ENCODE results near the gene GABRB1.

GABRB1 gene

GRCh38 chr4:47312170-47312569 lies 280.8 kb downstream of the GABRB1 start:
- no peak for DNase-seq
- Histone ChIP-seq H3K27ac (ENCODE audit: insufficient read depth, low read length, poor library complexity, severe bottlenecking) (no peak overlapping the region), H3K36me3 (ENCODE audit: control insufficient read depth, insufficient read depth, low read length) (no peaks in the 10 kb centered on the region), H3K27me3 (replicated peaks; ENCODE audit: control insufficient read depth, insufficient read depth, low read length, poor library complexity, severe bottlenecking) (no peaks in the 10 kb centered on the region), H3K4me1 (ENCODE audit: control insufficient read depth, insufficient read depth, low read length, poor library complexity, severe bottlenecking) (no peaks in the 10 kb centered on the region), H3K4me3 (ENCODE audit: insufficient read depth, low read depth, low read length, poor library complexity, severe bottlenecking) (no peak overlapping the region), H3K9me3 (ENCODE audit: control insufficient read depth, low read length) (no peaks in the 10 kb centered on the region)

- DNase-seq: no peak
- H3K9me3 ChIP-seq (ENCODE audit: control insufficient read depth, low read length): no peaks in the 10 kb centered on the region
- H3K4me3 ChIP-seq (ENCODE audit: insufficient read depth, low read depth, low read length, poor library complexity, severe bottlenecking): no peak overlapping the region
- no peaks in the 10 kb centered on the region for H3K36me3 ChIP-seq (ENCODE audit: control insufficient read depth, insufficient read depth, low read length)
- H3K27ac ChIP-seq (ENCODE audit: insufficient read depth, low read length, poor library complexity, severe bottlenecking): no peak overlapping the region
- H3K4me1 ChIP-seq (ENCODE audit: control insufficient read depth, insufficient read depth, low read length, poor library complexity, severe bottlenecking): no peaks in the 10 kb centered on the region
- H3K27me3 ChIP-seq (replicated peaks; ENCODE audit: control insufficient read depth, insufficient read depth, low read length, poor library complexity, severe bottlenecking): no peaks in the 10 kb centered on the region
Observed at GRCh38 chr4:47313384-47313783, 282.0 kb downstream of the GABRB1 start.

GRCh38 chr4:47315346-47315745 lies 284.0 kb downstream of the GABRB1 start:
- Histone ChIP-seq H3K9me3 (ENCODE audit: control insufficient read depth, low read length) (no peaks in the 10 kb centered on the region), H3K4me3 (ENCODE audit: insufficient read depth, low read depth, low read length, poor library complexity, severe bottlenecking) (no peak overlapping the region), H3K4me1 (ENCODE audit: control insufficient read depth, insufficient read depth, low read length, poor library complexity, severe bottlenecking) (no peaks in the 10 kb centered on the region), H3K27me3 (replicated peaks; ENCODE audit: control insufficient read depth, insufficient read depth, low read length, poor library complexity, severe bottlenecking) (no peaks in the 10 kb centered on the region), H3K27ac (ENCODE audit: insufficient read depth, low read length, poor library complexity, severe bottlenecking) (no peak overlapping the region), H3K36me3 (ENCODE audit: control insufficient read depth, insufficient read depth, low read length) (no peaks in the 10 kb centered on the region)
- no peak for DNase-seq

GRCh38 chr4:47326025-47326424 lies 294.7 kb downstream of the GABRB1 start:
- Histone ChIP-seq H3K4me3 (ENCODE audit: insufficient read depth, low read depth, low read length, poor library complexity, severe bottlenecking) (no peak overlapping the region), H3K27me3 (replicated peaks; ENCODE audit: control insufficient read depth, insufficient read depth, low read length, poor library complexity, severe bottlenecking) (no peaks in the 10 kb centered on the region), H3K36me3 (ENCODE audit: control insufficient read depth, insufficient read depth, low read length) (no peaks in the 10 kb centered on the region), H3K27ac (ENCODE audit: insufficient read depth, low read length, poor library complexity, severe bottlenecking) (no peak overlapping the region), H3K9me3 (ENCODE audit: control insufficient read depth, low read length) (no peaks in the 10 kb centered on the region), H3K4me1 (ENCODE audit: control insufficient read depth, insufficient read depth, low read length, poor library complexity, severe bottlenecking) (no peaks in the 10 kb centered on the region)
- no peak for DNase-seq

- no peak overlapping the region for H3K27ac ChIP-seq (ENCODE audit: insufficient read depth, low read length, poor library complexity, severe bottlenecking)
- no peaks in the 10 kb centered on the region for H3K4me1 ChIP-seq (ENCODE audit: control insufficient read depth, insufficient read depth, low read length, poor library complexity, severe bottlenecking)
- DNase-seq: no peak
- H3K9me3 ChIP-seq (ENCODE audit: control insufficient read depth, low read length): no peaks in the 10 kb centered on the region
- H3K36me3 ChIP-seq (ENCODE audit: control insufficient read depth, insufficient read depth, low read length): no peaks in the 10 kb centered on the region
- H3K4me3 ChIP-seq (ENCODE audit: insufficient read depth, low read depth, low read length, poor library complexity, severe bottlenecking): no peak overlapping the region
- H3K27me3 ChIP-seq (replicated peaks; ENCODE audit: control insufficient read depth, insufficient read depth, low read length, poor library complexity, severe bottlenecking): no peaks in the 10 kb centered on the region
Observed at GRCh38 chr4:47330866-47331265, 299.5 kb downstream of the GABRB1 start.

DNA sequence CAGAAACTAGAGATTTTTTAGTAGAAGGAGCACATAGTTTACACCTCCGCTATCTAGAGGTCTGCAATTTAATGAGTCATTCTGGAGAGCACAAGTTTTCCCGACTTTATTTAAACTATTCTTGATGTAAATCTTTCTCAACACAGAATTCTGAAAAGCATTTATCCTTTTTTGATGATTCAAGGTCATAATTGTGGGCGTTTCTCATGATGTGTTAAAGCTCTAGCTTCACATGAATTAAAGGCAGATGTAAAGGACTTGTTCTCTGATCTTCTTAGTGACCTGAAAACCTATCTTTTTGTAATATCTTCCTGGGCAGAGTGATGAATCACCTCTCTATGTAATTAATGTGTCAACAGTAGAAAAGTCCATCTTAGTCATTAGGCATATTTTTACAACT lies 303.3 kb downstream of the GABRB1 start:
- no peaks in the 10 kb centered on the region for H3K36me3 ChIP-seq (ENCODE audit: control insufficient read depth, insufficient read depth, low read length)
- DNase-seq: no peak
- H3K27me3 ChIP-seq (replicated peaks; ENCODE audit: control insufficient read depth, insufficient read depth, low read length, poor library complexity, severe bottlenecking): no peaks in the 10 kb centered on the region
- no peak overlapping the region for H3K4me3 ChIP-seq (ENCODE audit: insufficient read depth, low read depth, low read length, poor library complexity, severe bottlenecking)
- no peaks in the 10 kb centered on the region for H3K4me1 ChIP-seq (ENCODE audit: control insufficient read depth, insufficient read depth, low read length, poor library complexity, severe bottlenecking)
- H3K9me3 ChIP-seq (ENCODE audit: control insufficient read depth, low read length): no peaks in the 10 kb centered on the region
- no peak overlapping the region for H3K27ac ChIP-seq (ENCODE audit: insufficient read depth, low read length, poor library complexity, severe bottlenecking)

DNA sequence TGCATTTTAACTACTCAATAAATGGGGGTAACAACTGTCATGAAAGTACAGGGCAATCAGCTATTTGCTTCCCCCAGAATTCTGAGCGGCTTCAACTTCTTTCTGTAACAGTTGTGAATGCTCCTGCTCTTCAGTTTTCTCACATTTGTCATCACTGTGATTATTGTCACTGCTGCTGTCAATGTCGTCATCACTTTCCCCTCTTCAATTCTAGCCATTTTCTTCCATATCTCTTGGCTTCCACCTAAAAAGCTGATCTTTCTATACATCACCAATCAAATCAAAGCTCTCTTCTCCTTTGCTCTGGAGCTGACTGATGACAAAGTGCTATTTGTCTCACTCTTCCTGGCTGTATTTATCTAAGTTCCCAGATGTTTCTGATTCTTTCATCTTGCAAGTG lies 306.5 kb downstream of the GABRB1 start:
- Histone ChIP-seq H3K4me1 (ENCODE audit: control insufficient read depth, insufficient read depth, low read length, poor library complexity, severe bottlenecking) (no peaks in the 10 kb centered on the region), H3K9me3 (ENCODE audit: control insufficient read depth, low read length) (no peaks in the 10 kb centered on the region), H3K27me3 (replicated peaks; ENCODE audit: control insufficient read depth, insufficient read depth, low read length, poor library complexity, severe bottlenecking) (no peaks in the 10 kb centered on the region), H3K36me3 (ENCODE audit: control insufficient read depth, insufficient read depth, low read length) (no peaks in the 10 kb centered on the region), H3K27ac (ENCODE audit: insufficient read depth, low read length, poor library complexity, severe bottlenecking) (no peak overlapping the region), H3K4me3 (ENCODE audit: insufficient read depth, low read depth, low read length, poor library complexity, severe bottlenecking) (no peak overlapping the region)
- no peak for DNase-seq

GRCh38 chr4:47340914-47341313 lies 309.5 kb downstream of the GABRB1 start:
- no peak for DNase-seq
- Histone ChIP-seq H3K9me3 (ENCODE audit: control insufficient read depth, low read length) (no peaks in the 10 kb centered on the region), H3K4me1 (ENCODE audit: control insufficient read depth, insufficient read depth, low read length, poor library complexity, severe bottlenecking) (no peaks in the 10 kb centered on the region), H3K36me3 (ENCODE audit: control insufficient read depth, insufficient read depth, low read length) (no peaks in the 10 kb centered on the region), H3K27ac (ENCODE audit: insufficient read depth, low read length, poor library complexity, severe bottlenecking) (no peak overlapping the region), H3K27me3 (replicated peaks; ENCODE audit: control insufficient read depth, insufficient read depth, low read length, poor library complexity, severe bottlenecking) (no peaks in the 10 kb centered on the region), H3K4me3 (ENCODE audit: insufficient read depth, low read depth, low read length, poor library complexity, severe bottlenecking) (no peak overlapping the region)

GRCh38 chr4:47342796-47343195 lies 311.4 kb downstream of the GABRB1 start:
- Histone ChIP-seq H3K4me3 (ENCODE audit: insufficient read depth, low read depth, low read length, poor library complexity, severe bottlenecking) (no peak overlapping the region), H3K9me3 (ENCODE audit: control insufficient read depth, low read length) (no peaks in the 10 kb centered on the region), H3K36me3 (ENCODE audit: control insufficient read depth, insufficient read depth, low read length) (no peaks in the 10 kb centered on the region), H3K4me1 (ENCODE audit: control insufficient read depth, insufficient read depth, low read length, poor library complexity, severe bottlenecking) (no peaks in the 10 kb centered on the region), H3K27ac (ENCODE audit: insufficient read depth, low read length, poor library complexity, severe bottlenecking) (no peak overlapping the region), H3K27me3 (replicated peaks; ENCODE audit: control insufficient read depth, insufficient read depth, low read length, poor library complexity, severe bottlenecking) (no peaks in the 10 kb centered on the region)
- no peak for DNase-seq

DNA sequence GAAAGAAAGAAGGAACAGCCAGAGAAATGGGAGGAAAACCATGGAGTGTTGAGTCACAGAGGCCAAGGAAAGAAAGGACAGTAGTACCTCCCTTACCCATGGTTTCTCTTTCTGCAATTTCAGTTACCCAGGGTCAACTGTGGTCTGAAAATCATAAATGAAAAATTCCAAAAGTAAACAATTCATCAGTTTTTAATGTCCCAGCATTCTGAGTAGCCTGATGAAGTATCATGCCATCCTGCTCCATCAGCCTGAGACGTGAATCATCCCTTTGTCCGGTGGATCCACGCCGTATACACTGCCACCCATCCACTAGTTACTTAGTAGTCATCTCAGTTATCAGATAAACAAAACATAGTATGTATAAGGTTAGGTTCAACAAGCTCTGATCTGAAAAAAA lies 318.0 kb downstream of the GABRB1 start:
- Histone ChIP-seq H3K27ac (ENCODE audit: insufficient read depth, low read length, poor library complexity, severe bottlenecking) (no peak overlapping the region), H3K4me1 (ENCODE audit: control insufficient read depth, insufficient read depth, low read length, poor library complexity, severe bottlenecking) (no peaks in the 10 kb centered on the region), H3K36me3 (ENCODE audit: control insufficient read depth, insufficient read depth, low read length) (no peaks in the 10 kb centered on the region), H3K9me3 (ENCODE audit: control insufficient read depth, low read length) (no peaks in the 10 kb centered on the region), H3K4me3 (ENCODE audit: insufficient read depth, low read depth, low read length, poor library complexity, severe bottlenecking) (no peak overlapping the region), H3K27me3 (replicated peaks; ENCODE audit: control insufficient read depth, insufficient read depth, low read length, poor library complexity, severe bottlenecking) (no peaks in the 10 kb centered on the region)
- DNase-seq: no peak

DNA sequence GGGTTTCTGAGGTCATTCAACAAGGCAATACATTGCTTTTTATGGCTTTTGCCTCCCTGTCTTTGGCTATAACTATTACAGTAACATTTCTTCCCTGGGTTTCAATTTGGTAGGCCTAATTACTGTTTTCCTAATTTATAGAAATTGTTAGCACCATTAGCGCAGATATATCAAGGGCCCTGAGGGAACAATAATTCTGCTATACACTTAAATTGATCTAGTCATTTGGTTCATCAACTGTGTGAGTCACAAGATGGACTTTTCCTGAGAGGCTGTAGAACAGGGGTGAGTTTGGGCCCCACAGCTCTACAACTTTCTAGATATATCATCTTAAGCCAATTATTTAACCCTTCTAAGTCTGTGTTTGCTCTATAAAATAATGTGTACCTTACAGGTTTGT lies 324.2 kb downstream of the GABRB1 start:
- no peaks in the 10 kb centered on the region for H3K36me3 ChIP-seq (ENCODE audit: control insufficient read depth, insufficient read depth, low read length)
- H3K4me3 ChIP-seq (ENCODE audit: insufficient read depth, low read depth, low read length, poor library complexity, severe bottlenecking): no peak overlapping the region
- no peaks in the 10 kb centered on the region for H3K9me3 ChIP-seq (ENCODE audit: control insufficient read depth, low read length)
- no peak for DNase-seq
- no peaks in the 10 kb centered on the region for H3K27me3 ChIP-seq (replicated peaks; ENCODE audit: control insufficient read depth, insufficient read depth, low read length, poor library complexity, severe bottlenecking)
- no peak overlapping the region for H3K27ac ChIP-seq (ENCODE audit: insufficient read depth, low read length, poor library complexity, severe bottlenecking)
- H3K4me1 ChIP-seq (ENCODE audit: control insufficient read depth, insufficient read depth, low read length, poor library complexity, severe bottlenecking): no peaks in the 10 kb centered on the region
